Thyroid gland (tissue), 4 donors: ENCODE data around the gene ACTG2. TPM values are rescaled to one million over a fixed set of nuclear protein-coding genes. Genes with fewer than 3 reads are reported as not detected.
A peak's percentile ranks its signal among the peaks of the same experiment; 100 is the strongest.
"Not testable (repeated sequence)": the region's sequence is repeated elsewhere in the genome, so short reads cannot be mapped to it uniquely, and the experiment has no call there.

Experiments used
- DNase-seq, 2 donors: peaks; one replicate each; pipeline ENCODE4 v3.0.0-alpha.2; 2019
- H3K27ac ChIP-seq, 3 donors: fragments of 200-600 bp; sonication (generic); 1 replicate in 2 of 3; 2 replicates in 1 of 3; pipeline ENCODE4 v1.5.1; 2016 to 2019; ENCODE audit warnings: mild to moderate bottlenecking in 1 of 3, moderate library complexity in 1 of 3
- H3K27me3 ChIP-seq: fragments of 200-600 bp; sonication (generic); one replicate; pipeline ENCODE4 v1.5.1; 2019
- H3K36me3 ChIP-seq, 2 donors: fragments of 200-600 bp; sonication (generic); one replicate each; pipeline ENCODE4 v1.5.1; 2016 to 2019
- H3K4me1 ChIP-seq, 2 donors: fragments of 200-600 bp; sonication (generic); one replicate each; pipeline ENCODE4 v1.5.1; 2017 to 2019
- H3K4me3 ChIP-seq, 3 donors: fragments of 200-600 bp; sonication (generic); replicated peaks in 1 of 3; 1 replicate in 2 of 3; 2 replicates in 1 of 3; pipeline ENCODE4 v1.5.1; 2016; ENCODE audit warnings: mild to moderate bottlenecking in 1 of 3
- H3K9me3 ChIP-seq: fragments of 200-600 bp; sonication (generic); one replicate; pipeline ENCODE4 v1.5.1; 2017
- POLR2A ChIP-seq, 2 donors: fragments of 450-650 bp; IDR thresholded peaks; one replicate each; pipeline ENCODE4 v1.6.1; 2017; ENCODE audit warnings: antibody characterized with exemption in 2 of 2, mild to moderate bottlenecking in 2 of 2, moderate library complexity in 1 of 2
- WGBS, 2 donors: methylation state at CpG; one replicate each; pipeline ENCODE4 v1.1.5; 2017; 5-methylcytosine and 5-hydroxymethylcytosine counted together
- intact Hi-C: fragments of 100-400 bp; cut with DNase I; formaldehyde crosslinking; loops from one replicate; pipeline ENCODE4 v1.15.1; 2023
- total RNA-seq, 4 donors: library from RNA; depleted of rRNA; stranded (reverse); fragments of >200 nt; gene quantifications; one replicate each; pipeline ENCODE4 v1.2.3, GENCODE V29; 2016
- TF ChIP-seq, protein P1 (sequence below), 6 experiments: fragments of 200-600 bp in 3 of 6; fragments of 450-650 bp in 3 of 6; sonication (generic) in 3 of 6; IDR thresholded peaks; one replicate each; pipeline ENCODE4 v1.5.1; 2016 to 2019; ENCODE audit warnings: antibody characterized with exemption in 6 of 6, mild to moderate bottlenecking in 2 of 6, inconsistent platforms in 1 of 6, moderate library complexity in 1 of 6

The ACTG2 gene
- total RNA-seq, 4 donors from 2014 or later, result 1.5 to 24.4 (median 2.3) TPM

DNA sequence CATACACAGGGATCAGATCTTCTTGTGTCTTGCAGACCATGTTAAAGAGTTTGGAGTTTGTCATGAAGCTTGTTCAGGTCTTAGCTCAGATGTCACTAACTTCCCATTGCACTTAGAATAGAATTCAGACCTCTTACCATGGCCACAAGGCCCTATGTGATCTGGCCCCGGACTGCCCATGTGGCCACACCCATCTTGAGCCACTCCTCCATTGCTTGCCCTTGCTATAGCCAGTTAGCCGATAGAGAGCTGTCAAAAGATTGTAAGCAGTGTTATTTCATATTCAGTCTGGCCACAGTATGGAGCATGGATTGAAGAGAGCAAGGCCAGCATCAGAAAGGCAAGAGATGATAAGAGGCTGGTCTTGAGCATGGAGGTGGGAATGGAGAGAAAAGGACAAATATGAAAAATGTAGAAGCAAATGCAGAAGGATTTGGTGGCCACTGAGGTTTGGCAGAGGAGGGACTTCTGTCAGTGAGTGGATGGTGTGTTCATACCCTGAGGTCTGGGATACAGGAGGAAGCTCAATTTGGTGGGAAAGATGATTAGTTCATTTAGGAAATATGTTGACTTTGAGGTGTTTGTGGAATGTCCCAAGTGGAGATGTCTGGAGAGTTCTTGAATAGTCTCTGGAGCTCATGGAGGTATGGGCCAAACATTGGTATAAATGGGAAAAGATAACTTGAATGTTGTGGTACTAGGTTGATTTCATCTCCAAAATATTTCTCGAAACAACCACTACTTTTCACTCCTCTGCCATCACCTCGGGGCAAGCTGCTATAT, 44.5 kb downstream of the ACTG2 start:
- intact Hi-C loops, result no loop called here
- 90 to 91% methylated on average over 4 of the region's 4 CpGs for WGBS, 2 donors
- no peaks in the 10 kb centered on the region for H3K4me1 ChIP-seq

DNA sequence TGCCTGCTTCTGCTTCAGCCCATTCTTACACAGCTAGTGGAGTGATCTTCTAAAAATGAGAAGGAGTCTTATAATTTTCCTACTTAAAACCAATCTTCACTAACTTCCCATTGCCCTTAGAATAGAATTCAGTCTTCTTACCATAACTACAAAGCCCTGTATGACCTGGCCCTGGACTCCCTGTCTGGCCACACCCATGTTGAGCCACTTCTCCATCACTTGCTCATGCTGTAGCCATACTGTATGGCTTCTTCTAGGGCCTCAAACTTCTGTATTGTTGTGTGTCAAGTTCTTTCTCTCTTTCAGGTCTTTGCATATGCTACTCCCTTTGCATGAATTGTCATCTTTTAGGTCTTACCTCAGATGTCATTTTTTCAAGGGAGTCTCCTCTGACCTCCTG, 45.1 kb downstream of the ACTG2 start:
- TF ChIP-seq, protein P1, sequence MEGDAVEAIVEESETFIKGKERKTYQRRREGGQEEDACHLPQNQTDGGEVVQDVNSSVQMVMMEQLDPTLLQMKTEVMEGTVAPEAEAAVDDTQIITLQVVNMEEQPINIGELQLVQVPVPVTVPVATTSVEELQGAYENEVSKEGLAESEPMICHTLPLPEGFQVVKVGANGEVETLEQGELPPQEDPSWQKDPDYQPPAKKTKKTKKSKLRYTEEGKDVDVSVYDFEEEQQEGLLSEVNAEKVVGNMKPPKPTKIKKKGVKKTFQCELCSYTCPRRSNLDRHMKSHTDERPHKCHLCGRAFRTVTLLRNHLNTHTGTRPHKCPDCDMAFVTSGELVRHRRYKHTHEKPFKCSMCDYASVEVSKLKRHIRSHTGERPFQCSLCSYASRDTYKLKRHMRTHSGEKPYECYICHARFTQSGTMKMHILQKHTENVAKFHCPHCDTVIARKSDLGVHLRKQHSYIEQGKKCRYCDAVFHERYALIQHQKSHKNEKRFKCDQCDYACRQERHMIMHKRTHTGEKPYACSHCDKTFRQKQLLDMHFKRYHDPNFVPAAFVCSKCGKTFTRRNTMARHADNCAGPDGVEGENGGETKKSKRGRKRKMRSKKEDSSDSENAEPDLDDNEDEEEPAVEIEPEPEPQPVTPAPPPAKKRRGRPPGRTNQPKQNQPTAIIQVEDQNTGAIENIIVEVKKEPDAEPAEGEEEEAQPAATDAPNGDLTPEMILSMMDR (IDR thresholded peaks at IDR 0.05), result no peak
- no peak for TF ChIP-seq POLR2A (IDR thresholded peaks at IDR 0.05)
- Histone ChIP-seq H3K4me3 (no peak overlapping the region), H3K36me3 (peaks cover 0 to 4% of the 10 kb centered on the region in 2 donors), H3K9me3 (no peaks in the 10 kb centered on the region), H3K27ac (no peak overlapping the region), H3K27me3 (no peaks in the 10 kb centered on the region), H3K4me1 (no peaks in the 10 kb centered on the region)
- DNase-seq, result no peak
- intact Hi-C loops, result no loop called here

More for the DNA sequence above, 44.5 kb downstream of the ACTG2 start:
- no peaks in the 10 kb centered on the region for H3K9me3 ChIP-seq
- no peaks in the 10 kb centered on the region for H3K27me3 ChIP-seq
- no peak overlapping the region for H3K4me3 ChIP-seq
- no peak for DNase-seq
- no peak overlapping the region for H3K27ac ChIP-seq
- TF ChIP-seq POLR2A (IDR thresholded peaks at IDR 0.05), result no peak
- TF ChIP-seq, protein P1 (IDR thresholded peaks at IDR 0.05), result no peak
- H3K36me3 ChIP-seq, result peaks cover 0 to 7% of the 10 kb centered on the region in 2 donors

DNA sequence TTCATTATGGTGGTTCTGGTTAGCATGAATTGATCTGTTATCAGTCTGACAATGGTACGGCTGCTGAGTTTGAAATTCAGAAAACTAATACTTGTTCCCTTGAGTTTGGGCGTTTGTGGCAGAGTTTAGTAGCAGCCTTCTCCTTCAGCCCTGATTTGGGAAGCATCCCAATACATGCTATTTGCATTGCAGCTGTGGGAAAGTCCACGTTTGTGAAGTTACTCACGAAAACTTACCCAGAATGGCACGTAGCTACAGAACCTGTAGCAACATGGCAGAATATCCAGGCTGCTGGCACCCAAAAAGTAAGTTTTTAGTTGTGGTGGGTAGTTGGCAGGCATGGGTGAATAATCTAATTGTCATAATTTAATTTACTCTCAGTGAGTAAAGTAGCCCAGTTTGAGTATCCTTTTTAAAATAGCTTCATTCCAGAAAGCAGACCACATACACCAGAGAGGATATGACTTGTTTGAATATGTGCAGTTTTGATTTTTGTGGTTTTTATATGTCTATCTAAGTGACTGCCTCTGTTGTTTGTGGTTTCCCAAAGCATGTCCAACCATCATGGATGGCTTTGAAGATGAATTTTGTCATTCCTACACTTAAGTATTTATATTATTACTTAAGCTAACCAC, 46.0 kb downstream of the ACTG2 start:
- WGBS, 2 donors, result 86 to 89% methylated on average over 5 of the region's 5 CpGs
- intact Hi-C loops, result no loop called here

DNA sequence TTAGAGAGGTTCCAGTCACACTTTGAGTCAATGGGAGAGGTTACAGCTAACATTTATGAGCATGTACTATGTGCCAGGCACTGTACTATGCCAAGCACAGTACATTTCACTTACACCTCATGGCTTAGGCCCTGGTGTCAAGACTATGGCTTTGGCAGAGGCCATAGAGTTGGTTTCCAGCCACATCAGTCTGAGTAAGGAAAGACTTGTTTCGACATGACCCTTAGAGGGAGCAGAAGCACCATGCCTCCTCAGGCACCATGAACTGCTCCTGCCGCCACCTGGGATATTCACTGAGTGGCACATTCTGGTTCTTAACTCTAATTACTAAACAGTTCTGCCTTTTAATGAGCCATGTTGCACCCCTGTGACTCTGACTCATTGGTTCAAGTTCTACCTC, 46.6 kb downstream of the ACTG2 start:
- intact Hi-C loops, result no loop called here
- no peak overlapping the region for H3K27ac ChIP-seq
- no peaks in the 10 kb centered on the region for H3K27me3 ChIP-seq
- TF ChIP-seq, protein P1 (IDR thresholded peaks at IDR 0.05), result peak in 2 of 6 experiments; percentile 11 to 21
- TF ChIP-seq POLR2A (IDR thresholded peaks at IDR 0.05), result no peak
- H3K4me3 ChIP-seq, result no peak overlapping the region
- peak; percentile 14 to 16 for DNase-seq
- no peaks in the 10 kb centered on the region for H3K4me1 ChIP-seq
- H3K36me3 ChIP-seq, result no peaks in the 10 kb centered on the region
- WGBS, 2 donors, result 87 to 90% methylated on average over 2 of the region's 2 CpGs
- no peaks in the 10 kb centered on the region for H3K9me3 ChIP-seq

More for the DNA sequence above, 46.0 kb downstream of the ACTG2 start:
- TF ChIP-seq, protein P1 (IDR thresholded peaks at IDR 0.05), result no peak
- TF ChIP-seq POLR2A (IDR thresholded peaks at IDR 0.05), result no peak
- no peaks in the 10 kb centered on the region for H3K9me3 ChIP-seq
- H3K36me3 ChIP-seq, result no peaks in the 10 kb centered on the region
- no peaks in the 10 kb centered on the region for H3K4me1 ChIP-seq
- no peak overlapping the region for H3K4me3 ChIP-seq
- no peak for DNase-seq
- H3K27me3 ChIP-seq, result no peaks in the 10 kb centered on the region
- H3K27ac ChIP-seq, result no peak overlapping the region

DNA sequence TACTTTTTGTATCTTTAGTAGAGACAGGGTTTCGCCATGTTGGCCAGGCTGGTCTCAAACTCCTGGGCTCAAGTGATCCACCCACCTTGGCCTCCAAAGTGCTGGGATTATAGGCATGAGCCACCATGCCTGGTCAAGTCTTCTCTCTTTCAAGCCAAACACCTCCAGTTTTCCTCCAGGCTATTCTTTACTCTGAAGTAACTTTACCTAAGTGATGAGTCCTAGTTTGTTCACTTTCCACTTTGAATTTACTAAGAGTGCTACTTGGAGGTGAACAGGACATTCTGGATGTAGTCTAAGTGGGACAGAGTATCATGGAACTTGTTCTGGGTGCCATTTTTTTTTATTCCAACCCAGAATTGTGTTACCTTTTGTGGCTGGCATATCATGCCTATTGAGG, 47.3 kb downstream of the ACTG2 start:
- H3K27ac ChIP-seq, H3K4me3 ChIP-seq, H3K9me3 ChIP-seq, DNase-seq, H3K4me1 ChIP-seq, H3K36me3 ChIP-seq, H3K27me3 ChIP-seq, intact Hi-C loops: not testable (repeated sequence)
- 100% methylated on average over 1 of the region's 1 CpG for WGBS, 2 donors
